ENCODE results near the gene FAM25A.

- TF ChIP-seq REST (IDR thresholded peaks at IDR 0.05; ENCODE audit: borderline replicate concordance) (no peak), RAD21 (conservative IDR thresholded peaks at IDR 0.05) (no peak), CTCF (IDR thresholded peaks at IDR 0.05; ENCODE audit: poor library complexity, severe bottlenecking) (no peak), TAF1 (IDR thresholded peaks at IDR 0.05; ENCODE audit: low read depth) (no peak), EZH2 (IDR thresholded peaks at IDR 0.05; ENCODE audit: borderline replicate concordance, insufficient read depth, low read length, poor library complexity, severe bottlenecking) (no peak), EP300 (conservative IDR thresholded peaks at IDR 0.05; ENCODE audit: poor library complexity, severe bottlenecking) (no peak), POLR2AphosphoS5 (IDR thresholded peaks at IDR 0.05) (no peak), SMC3 (conservative IDR thresholded peaks at IDR 0.05; ENCODE audit: poor library complexity) (no peak)
Measured at GRCh38 chr10:86971232-86971991, 48.7 kb upstream of the FAM25A start.
